GM12874 (cell line): ENCODE results near the gene SP5.

Experiments used
- TF ChIP-seq, protein P1 (sequence below): IDR thresholded peaks from 2 replicates; pipeline ENCODE4 v1.5.1; 2011; ENCODE audit warnings: low read depth, mild to moderate bottlenecking, control low read depth, low read length, moderate library complexity; ENCODE audit not compliant: insufficient read depth

The SP5 gene

DNA sequence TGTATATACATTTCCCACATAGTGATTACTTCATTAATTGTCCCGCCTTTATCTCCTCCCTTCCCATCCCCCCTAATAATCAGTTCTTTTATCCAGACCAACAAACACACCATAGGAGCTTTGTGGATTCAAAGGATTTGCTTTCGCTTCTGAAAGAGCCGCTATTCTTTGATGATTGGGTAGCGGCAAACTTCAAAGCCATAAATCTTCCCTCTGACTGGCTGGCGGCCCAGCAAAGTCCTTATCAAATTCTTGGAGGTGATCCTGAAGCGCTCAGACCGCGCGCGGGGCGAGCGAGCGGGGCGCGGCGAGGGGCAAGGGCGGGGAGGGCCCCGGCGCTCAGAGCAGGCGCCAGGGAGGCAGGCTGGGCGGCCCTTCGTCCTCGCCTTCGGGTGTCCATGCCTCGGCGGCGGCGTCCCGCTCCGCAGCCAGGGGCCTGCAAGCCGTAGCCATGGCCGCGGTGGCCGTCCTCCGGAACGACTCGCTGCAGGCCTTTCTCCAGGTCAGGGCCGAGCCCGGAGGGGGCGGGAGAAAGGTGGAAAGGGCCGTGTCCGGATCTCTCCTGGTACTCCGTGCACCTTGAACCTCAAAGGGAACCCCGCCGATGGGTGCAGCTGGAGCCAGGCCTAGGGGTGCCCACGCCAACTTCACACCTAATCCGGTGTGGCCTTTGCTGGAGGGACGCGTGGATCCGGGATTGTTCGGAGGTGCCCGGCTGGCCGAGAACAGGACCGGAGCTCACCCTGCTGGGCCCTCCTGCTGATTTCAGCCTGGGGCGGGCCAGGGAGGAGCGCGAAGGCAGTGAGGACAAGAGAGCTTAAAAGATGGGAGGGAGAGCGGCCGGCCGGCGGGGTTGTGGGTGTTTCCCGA lies at the start of gene SP5:
Gene SP5 (plus strand): TSS at position 276 of the 870 bp plus-strand sequence. CDS start 176 bp downstream, at position 452.
- TF ChIP-seq, protein P1, sequence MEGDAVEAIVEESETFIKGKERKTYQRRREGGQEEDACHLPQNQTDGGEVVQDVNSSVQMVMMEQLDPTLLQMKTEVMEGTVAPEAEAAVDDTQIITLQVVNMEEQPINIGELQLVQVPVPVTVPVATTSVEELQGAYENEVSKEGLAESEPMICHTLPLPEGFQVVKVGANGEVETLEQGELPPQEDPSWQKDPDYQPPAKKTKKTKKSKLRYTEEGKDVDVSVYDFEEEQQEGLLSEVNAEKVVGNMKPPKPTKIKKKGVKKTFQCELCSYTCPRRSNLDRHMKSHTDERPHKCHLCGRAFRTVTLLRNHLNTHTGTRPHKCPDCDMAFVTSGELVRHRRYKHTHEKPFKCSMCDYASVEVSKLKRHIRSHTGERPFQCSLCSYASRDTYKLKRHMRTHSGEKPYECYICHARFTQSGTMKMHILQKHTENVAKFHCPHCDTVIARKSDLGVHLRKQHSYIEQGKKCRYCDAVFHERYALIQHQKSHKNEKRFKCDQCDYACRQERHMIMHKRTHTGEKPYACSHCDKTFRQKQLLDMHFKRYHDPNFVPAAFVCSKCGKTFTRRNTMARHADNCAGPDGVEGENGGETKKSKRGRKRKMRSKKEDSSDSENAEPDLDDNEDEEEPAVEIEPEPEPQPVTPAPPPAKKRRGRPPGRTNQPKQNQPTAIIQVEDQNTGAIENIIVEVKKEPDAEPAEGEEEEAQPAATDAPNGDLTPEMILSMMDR: no peak

DNA sequence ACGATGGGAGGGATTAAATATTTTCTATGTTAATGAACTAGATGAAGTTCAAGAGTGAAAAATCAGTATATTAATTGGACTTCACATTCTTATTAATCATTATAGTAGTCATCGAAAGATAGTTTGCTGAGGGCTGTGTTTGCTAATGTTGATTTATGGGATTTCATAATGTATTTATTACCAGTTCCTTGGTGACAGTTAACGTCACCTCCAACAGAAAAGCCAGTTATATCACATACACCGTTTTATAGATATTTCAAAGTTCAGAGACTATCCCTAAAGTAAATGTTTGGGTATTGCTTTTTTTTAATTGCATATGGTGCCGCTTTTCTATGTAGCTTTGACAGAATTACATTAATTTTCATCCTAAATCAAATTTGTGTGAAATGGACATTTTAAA lies 49.4 kb upstream of the SP5 start:
- TF ChIP-seq, protein P1: no peak

DNA sequence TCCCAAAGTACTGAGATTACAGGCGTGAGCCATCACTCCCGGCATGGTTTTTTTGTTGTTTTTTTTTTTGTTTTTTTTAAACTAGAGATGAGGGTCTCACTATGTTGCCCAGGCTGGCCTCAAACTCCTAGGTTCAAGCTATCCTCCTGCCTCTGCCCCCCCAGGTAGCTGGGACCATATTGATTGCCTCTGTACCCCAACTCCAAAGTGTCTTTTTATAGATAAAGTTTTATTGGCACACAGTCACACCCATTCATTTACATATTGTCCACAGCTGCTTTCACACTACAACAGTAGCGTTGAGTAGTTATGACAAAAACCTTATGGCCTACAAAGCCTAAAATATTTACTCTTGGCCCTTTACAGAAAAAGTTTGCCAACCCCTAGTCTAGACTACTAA lies 45.2 kb upstream of the SP5 start:
- TF ChIP-seq, protein P1: no peak

DNA sequence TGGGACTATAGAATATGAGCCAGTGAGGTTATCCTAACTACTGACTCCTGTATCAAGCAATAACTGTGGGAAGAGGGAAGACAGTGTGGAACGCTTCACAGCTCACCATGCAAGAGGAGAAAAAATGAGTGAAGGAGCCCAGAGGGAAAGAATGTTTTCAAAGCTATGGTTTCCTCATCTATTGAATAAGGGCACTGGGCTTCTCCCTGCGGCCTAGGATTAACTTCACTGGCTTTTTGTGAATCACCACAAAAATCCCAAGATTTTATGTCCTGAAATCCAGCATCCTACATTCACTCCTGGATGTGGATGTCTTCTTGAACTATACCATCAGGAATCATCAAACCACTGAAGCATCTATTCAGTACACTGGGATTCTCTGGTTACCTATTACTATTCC lies 44.5 kb upstream of the SP5 start:
- TF ChIP-seq, protein P1: no peak

DNA sequence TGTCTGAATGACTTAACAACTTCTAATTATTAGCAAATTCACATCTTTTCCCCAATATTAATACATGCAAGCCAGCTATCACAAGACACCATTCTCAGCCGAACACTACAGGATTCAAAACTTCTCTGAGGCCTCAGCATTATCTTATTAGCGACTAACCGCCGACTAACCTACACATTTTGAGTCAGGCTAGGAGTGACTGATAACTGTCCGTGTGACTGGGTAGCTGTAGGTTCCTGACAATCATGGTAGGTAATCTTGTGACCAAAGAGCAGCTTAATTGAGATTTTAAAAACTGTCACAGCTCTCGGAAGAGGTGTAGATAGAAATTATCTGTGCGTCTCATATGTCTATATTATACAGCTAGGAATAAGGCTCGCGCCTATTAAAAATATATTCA lies 44.1 kb upstream of the SP5 start:
- TF ChIP-seq, protein P1: no peak

DNA sequence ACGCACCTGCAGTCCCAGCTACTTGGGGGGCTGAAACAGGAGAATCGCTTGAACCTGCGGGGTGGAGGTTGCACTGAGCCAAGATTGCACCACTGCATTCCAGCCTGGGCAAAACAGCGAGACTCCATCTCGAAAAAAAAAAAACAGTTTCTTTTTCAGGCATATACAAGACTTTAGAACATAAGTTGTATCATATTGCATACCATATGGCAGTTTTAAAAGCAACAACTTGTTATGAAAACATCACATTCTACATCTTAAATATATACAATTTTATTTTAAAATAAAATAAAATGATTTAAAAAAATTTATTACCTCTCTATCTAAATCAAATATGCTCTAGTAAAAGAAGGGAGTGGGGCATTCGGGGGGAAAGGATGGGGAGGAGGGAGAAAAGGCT lies 39.4 kb upstream of the SP5 start:
- TF ChIP-seq, protein P1: no peak

DNA sequence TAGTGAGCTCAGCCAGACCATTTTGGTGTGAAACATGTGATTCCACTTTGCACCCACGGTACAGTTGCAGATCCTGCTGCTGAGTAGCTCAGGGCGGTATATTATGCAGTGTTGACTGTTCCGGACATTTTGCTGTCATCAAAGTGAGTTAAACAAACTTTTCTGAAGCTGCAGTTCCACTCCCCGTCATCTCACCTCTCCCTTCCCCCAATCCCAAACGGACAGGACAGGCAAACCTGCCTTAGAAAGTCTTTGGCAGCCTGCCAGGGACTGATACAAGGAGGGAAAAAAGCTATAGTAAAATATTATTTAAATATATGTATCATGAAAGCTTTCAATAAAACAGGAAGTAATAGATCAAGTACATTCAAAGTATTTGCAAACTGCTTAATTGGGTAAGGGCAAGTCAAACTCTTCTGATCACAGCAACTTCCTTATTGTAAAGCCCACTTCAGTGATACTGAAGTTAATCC lies 35.5 kb upstream of the SP5 start:
- TF ChIP-seq, protein P1: no peak
